AG04450 (cell line): Measurements from ENCODE around the gene XPC. TPM values are rescaled to one million over a fixed set of nuclear protein-coding genes. Genes with fewer than 3 reads are reported as not detected.

Experiments
- CTCF ChIA-PET: fragments of 300-600, 350-600 bp; formaldehyde crosslinking; extraction: SDS; loops from one replicate; lab custom pipeline; 2022; ENCODE audit warnings: antibody characterized with exemption, inconsistent platforms; lab: Charles Lee
- POLR2A ChIA-PET: fragments of 350-600 bp; formaldehyde crosslinking; extraction: SDS; loops from one replicate; lab custom pipeline; 2021; ENCODE audit warnings: antibody characterized with exemption, inconsistent platforms; lab: Yijun Ruan, JAX
- DNase-seq: peaks from one replicate; pipeline ENCODE4 v3.0.0-alpha.2; 2011; ENCODE audit warnings: low read depth, low spot score
- H3K27ac ChIP-seq: one replicate; pipeline ENCODE4 v1.5.1; 2012; ENCODE audit warnings: low read depth, low read length, control low read depth
- H3K27me3 ChIP-seq: one replicate; pipeline ENCODE4 v1.6.0; 2012; ENCODE audit warnings: low read length; ENCODE audit not compliant: control insufficient read depth, insufficient read depth
- H3K4me3 ChIP-seq: 2 replicates; pipeline ENCODE4 v1.5.1; 2011; ENCODE audit warnings: mild to moderate bottlenecking, low read depth, low read length, control low read depth
- H3K9me3 ChIP-seq: 2 replicates; pipeline ENCODE4 v1.5.1; 2012; ENCODE audit warnings: low read length; ENCODE audit not compliant: control insufficient read depth, insufficient read depth
- polyA plus RNA-seq: library from polyadenylated mRNA; depleted of rRNA; stranded (reverse); fragments of >200 nt; gene quantifications from 2 replicates; pipeline ENCODE4 v1.2.3, GENCODE V29; 2011
- TF ChIP-seq, protein P1 (sequence below): IDR thresholded peaks from 2 replicates; pipeline ENCODE4 v1.5.1; 2011; ENCODE audit warnings: low read depth, low read length, control low read depth, inconsistent platforms

The XPC gene
- polyA plus RNA-seq, 1 experiment = 39.0 TPM

DNA sequence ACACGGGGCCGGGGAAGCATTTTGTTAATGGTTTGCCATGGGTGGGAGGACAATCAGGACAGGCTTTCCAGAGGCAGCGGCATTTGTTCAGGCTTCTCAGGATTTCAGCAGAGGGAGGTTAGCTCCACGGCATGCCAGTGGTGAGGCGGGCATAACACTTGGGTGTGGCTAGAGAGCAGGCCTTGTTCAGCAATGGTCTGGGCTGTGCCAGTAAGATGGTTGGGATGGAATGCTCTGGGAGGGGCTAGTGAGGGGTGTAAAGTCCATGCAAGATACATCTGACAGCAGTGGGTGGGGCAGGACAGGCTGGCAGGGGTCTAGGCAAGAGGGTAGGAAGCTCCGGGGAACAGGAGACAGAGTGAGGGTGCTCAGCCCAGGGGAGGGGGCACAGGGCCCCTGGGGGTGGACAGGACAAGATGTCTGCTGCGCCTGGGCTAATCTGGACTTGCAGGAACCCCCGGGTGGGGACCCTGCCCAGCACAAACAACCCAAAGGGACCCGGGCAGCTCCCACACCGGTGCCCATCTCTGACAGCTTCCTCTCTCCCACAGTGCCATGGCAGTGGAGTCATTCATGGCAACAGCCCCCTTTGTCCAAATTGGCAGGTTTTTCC is 45.1 kb downstream of the XPC start:
- no peak overlapping the region for H3K27ac ChIP-seq
- no peaks in the 10 kb centered on the region for H3K27me3 ChIP-seq
- ChIA-PET POLR2A (interaction anchor here (0.7 to 1.9 kb wide), 2 partner anchors 8 to 45 kb away, joined by 3 to 4 read pairs; partner anchors contain the start of genes CHCHD4, LSM3, TMEM43 and XPC), CTCF (no interaction called here)
- H3K9me3 ChIP-seq = no peaks in the 10 kb centered on the region
- DNase-seq = no peak
- TF ChIP-seq, protein P1, sequence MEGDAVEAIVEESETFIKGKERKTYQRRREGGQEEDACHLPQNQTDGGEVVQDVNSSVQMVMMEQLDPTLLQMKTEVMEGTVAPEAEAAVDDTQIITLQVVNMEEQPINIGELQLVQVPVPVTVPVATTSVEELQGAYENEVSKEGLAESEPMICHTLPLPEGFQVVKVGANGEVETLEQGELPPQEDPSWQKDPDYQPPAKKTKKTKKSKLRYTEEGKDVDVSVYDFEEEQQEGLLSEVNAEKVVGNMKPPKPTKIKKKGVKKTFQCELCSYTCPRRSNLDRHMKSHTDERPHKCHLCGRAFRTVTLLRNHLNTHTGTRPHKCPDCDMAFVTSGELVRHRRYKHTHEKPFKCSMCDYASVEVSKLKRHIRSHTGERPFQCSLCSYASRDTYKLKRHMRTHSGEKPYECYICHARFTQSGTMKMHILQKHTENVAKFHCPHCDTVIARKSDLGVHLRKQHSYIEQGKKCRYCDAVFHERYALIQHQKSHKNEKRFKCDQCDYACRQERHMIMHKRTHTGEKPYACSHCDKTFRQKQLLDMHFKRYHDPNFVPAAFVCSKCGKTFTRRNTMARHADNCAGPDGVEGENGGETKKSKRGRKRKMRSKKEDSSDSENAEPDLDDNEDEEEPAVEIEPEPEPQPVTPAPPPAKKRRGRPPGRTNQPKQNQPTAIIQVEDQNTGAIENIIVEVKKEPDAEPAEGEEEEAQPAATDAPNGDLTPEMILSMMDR = no peak
- H3K4me3 ChIP-seq = no peak overlapping the region

DNA sequence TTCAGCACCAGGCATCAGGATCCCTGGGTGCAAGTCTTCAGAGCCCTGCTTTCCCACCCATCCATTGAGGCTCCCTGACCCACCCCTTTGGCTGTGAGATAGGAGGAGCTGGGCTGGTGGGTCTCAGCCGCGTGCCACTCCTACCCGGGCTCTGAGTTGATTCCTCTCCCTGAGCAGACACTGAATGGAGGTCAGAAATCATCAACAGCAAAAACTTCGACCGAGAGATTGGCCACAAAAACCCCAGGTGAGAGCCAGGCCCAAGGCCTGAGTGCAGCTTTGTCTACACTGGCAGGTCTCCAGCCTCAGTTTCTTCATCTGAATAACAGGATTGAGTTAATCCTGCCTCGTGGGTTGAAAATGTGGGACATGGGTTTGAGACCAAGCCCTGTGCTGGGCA is 45.7 kb downstream of the XPC start:
- Histone ChIP-seq H3K4me3 (no peak overlapping the region), H3K27ac (no peak overlapping the region), H3K27me3 (no peaks in the 10 kb centered on the region), H3K9me3 (no peaks in the 10 kb centered on the region)
- no peak for DNase-seq
- CTCF ChIA-PET = no interaction called here
- TF ChIP-seq, protein P1 = no peak
- POLR2A ChIA-PET = interaction anchor here (0.7 to 1.9 kb wide), 2 partner anchors 8 to 46 kb away, joined by 3 to 4 read pairs; partner anchors contain the start of genes CHCHD4, LSM3, TMEM43 and XPC

DNA sequence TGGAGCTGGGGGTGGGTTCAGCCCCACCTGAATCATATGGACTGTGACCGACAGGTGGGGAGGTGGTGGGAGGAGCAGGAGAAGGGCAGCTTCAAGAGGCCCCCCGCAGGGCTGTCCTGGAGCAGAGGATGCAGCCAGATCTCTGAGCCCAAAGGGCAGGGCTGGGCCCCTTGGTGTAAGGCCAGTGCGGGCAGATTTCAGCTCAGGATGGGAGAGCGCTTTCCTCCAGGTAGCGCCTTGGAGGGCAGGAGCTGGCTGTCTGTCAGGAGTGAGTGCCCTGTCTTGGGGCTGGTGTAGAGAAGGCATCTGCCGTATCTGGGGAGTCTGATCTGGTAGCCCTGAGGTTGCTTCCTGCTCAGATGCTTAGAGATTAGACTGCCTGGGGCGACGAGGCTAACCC is 46.3 kb downstream of the XPC start:
- no peaks in the 10 kb centered on the region for H3K9me3 ChIP-seq
- POLR2A ChIA-PET = no interaction called here
- DNase-seq = no peak
- no peaks in the 10 kb centered on the region for H3K27me3 ChIP-seq
- H3K4me3 ChIP-seq = no peak overlapping the region
- TF ChIP-seq, protein P1 = no peak
- no peak overlapping the region for H3K27ac ChIP-seq
- CTCF ChIA-PET = no interaction called here

DNA sequence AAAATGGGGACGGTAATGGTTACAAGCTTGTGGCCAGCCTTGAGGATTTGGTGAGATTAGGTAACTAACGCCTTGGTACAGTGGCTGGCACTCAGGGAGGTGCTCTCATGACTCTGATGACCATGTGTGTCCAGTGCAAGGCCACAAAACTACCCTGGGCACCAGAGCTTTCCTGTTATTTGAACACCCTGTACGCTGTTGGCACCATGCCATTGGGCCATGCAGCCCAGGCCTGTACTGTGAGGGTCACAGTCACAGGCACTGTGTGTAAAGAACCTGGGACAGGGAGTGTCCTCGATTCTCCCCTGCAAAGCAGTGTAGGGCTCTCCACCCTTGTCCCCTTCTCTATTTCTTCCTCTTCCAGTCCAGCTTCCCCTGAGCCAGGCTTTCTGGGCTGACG is 47.3 kb downstream of the XPC start:
- H3K9me3 ChIP-seq = no peaks in the 10 kb centered on the region
- H3K4me3 ChIP-seq = no peak overlapping the region
- no peak overlapping the region for H3K27ac ChIP-seq
- ChIA-PET POLR2A (no interaction called here), CTCF (no interaction called here)
- DNase-seq = no peak
- no peaks in the 10 kb centered on the region for H3K27me3 ChIP-seq
- TF ChIP-seq, protein P1 = no peak

DNA sequence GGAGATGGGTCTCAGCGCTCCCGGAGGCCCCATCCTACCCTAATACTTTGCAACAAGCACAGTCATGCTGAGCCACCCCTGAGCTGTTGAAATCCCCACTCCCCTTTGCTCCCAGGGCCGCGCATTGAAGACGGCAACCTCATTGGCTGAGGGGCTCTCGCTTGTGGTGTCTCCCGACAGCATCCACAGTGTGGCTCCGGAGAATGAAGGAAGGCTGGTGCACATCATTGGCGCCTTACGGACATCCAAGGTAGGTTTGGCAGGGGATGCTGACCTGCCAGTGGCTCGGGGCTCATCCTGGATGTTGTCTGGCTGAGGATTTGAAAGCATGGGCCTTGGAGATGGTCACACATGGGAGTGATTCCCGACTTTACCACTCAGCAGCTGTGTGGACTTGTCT is 47.7 kb downstream of the XPC start:
- Histone ChIP-seq H3K27ac (no peak overlapping the region), H3K4me3 (no peak overlapping the region), H3K27me3 (no peaks in the 10 kb centered on the region), H3K9me3 (no peaks in the 10 kb centered on the region)
- POLR2A ChIA-PET = no interaction called here
- TF ChIP-seq, protein P1 = no peak
- no peak for DNase-seq
- CTCF ChIA-PET = no interaction called here
